ENCODE data around the gene FRY. TPM values are rescaled to one million over a fixed set of nuclear protein-coding genes. Genes with fewer than 3 reads are reported as not detected.

FRY gene
- total and polyA plus RNA-seq, 10 of the 15 experiments (the other 5 are each of a cell fraction or from before 2014, with no cell fraction given) = 0.18 to 1.4 (median 0.30) TPM

- CTCF ChIA-PET = interaction anchor here (0.7 kb wide), 1 partner anchor 18 kb away, joined by 4 read pairs; no protein-coding TSS in a partner anchor
- POLR2A ChIA-PET = no interaction called here
- TF ChIP-seq CBX3 (IDR thresholded peaks at IDR 0.05; ENCODE audit: borderline replicate concordance, low read depth) (no peak), ZNF592 (IDR thresholded peaks at IDR 0.05) (no peak), FOXK2 (IDR thresholded peaks at IDR 0.05) (no peak), SREBF1 (IDR thresholded peaks at IDR 0.05; ENCODE audit: low read length) (no peak), TCF3 (IDR thresholded peaks at IDR 0.05; ENCODE audit: borderline replicate concordance, insufficient read depth, low read depth, low read length) (no peak), JUND (IDR thresholded peaks at IDR 0.05; ENCODE audit: low read depth, low read length) (no peak), SIX5 (IDR thresholded peaks at IDR 0.05; ENCODE audit: low read depth, low read length, severe bottlenecking) (no peak), REST (IDR thresholded peaks at IDR 0.05; ENCODE audit: low read depth, low read length) (no peak), ZNF622 (IDR thresholded peaks at IDR 0.05) (no peak), IKZF2 (IDR thresholded peaks at IDR 0.05) (no peak), NR2C1 (IDR thresholded peaks at IDR 0.05) (no peak), STAT1 (conservative IDR thresholded peaks at IDR 0.05) (no peak)
- no TSS peak for BruUV-seq (replicated peaks)
- no peak overlapping the region for H3K27ac ChIP-seq (ENCODE audit: control insufficient read depth, insufficient read depth)
- H3K27me3 ChIP-seq (replicated peaks in 1 of 2; ENCODE audit: control insufficient read depth in 2 of 2, insufficient read depth in 2 of 2, low read length in 1 of 2) = no peaks in the 10 kb centered on the region
- intact Hi-C loops (cut with micrococcal nuclease; ENCODE audit: unreplicated experiment) = no loop called here
- no peak overlapping the region for H2AFZ ChIP-seq (ENCODE audit: control insufficient read depth, low read depth, low read length)
- H3K4me1 ChIP-seq (ENCODE audit: control insufficient read depth, insufficient read depth, low read length) = peaks cover 9% of the 10 kb centered on the region
- H3K4me2 ChIP-seq (ENCODE audit: control insufficient read depth, insufficient read depth) = no peak overlapping the region
- H3K36me3 ChIP-seq (ENCODE audit: control insufficient read depth in 2 of 2, insufficient read depth in 2 of 2, low read length in 1 of 2) = no peaks in the 10 kb centered on the region
- SMC1A ChIA-PET (ENCODE audit: uncharacterized antibody, unreplicated experiment) = no interaction called here
- 66% methylated on average over 4 of the region's 4 CpGs for WGBS (ENCODE audit: insufficient coverage, insufficient replicate concordance, low lambda C conversion rate, missing lambda C conversion rate)
- no peaks in the 10 kb centered on the region for H3K79me2 ChIP-seq (ENCODE audit: control insufficient read depth, insufficient read depth, low read length)
- in situ Hi-C loops (cut with MboI) = no loop called here
- no peak for FAIRE-seq
- RAD21 ChIA-PET (ENCODE audit: unreplicated experiment) = no interaction called here
- no peaks in the 10 kb centered on the region for H3K9me3 ChIP-seq (replicated peaks; ENCODE audit: control insufficient read depth, insufficient read depth, low read length)
- ATAC-seq = no peak
- no peak overlapping the region for H3K9ac ChIP-seq (ENCODE audit: control insufficient read depth, insufficient read depth, low read length)
- H4K20me1 ChIP-seq (ENCODE audit: control insufficient read depth, insufficient read depth) = no peaks in the 10 kb centered on the region
- H3K4me3 ChIP-seq = no peak overlapping the region
- no peak for DNase-seq (ENCODE audit: low read depth, low spot score)
Measured at GRCh38 chr13:32252812-32253438, 221.4 kb downstream of the FRY start.
